AML-193 (cell line): Measurements from ENCODE around the gene CFAP157.

Source experiments
- DNase-seq, 2 experiments: peaks; one replicate each; lab custom pipeline; 2025; lab: John Stamatoyannopoulos, UW

CFAP157 gene

DNA sequence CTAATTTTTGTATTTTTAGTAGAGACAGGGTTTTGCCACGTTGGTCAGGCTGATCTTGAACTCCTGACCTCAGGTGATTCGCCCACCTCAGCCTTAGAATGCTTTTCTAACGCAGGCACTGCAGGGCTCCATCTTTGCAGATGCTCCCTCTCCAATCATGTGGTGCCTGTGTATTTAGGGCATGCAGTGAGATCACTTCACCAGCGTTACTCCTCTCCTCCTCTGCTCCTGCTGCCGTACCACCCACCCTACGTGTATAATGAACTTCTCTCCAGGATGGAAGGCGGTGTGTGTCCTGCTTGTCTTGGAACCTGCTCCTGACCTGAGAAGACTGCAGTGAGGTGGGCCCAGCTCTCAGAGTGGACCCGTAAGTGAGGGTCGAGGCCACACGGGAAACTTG, 13.6 kb upstream of the CFAP157 start:
- DNase-seq = no peak

DNA sequence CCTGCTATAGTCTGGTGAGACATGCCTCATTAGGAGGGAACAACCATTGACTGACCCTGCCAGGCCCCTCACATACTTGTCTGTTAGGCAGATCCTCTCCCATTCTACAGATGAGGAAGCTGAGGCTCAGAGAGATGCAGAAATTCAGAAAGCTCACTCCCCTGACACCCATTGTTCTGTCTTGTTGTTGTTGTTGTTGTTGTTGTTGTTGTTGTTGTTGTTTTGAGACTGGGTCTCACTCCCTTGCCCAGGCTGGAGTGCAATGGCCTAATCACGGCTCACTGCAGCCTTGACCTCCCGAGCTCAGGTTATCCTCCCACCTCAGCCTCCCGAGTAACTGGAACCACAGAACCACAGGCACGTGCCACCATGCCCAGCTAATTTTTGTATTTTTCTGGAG, 13.1 kb upstream of the CFAP157 start:
- DNase-seq = no peak

DNA sequence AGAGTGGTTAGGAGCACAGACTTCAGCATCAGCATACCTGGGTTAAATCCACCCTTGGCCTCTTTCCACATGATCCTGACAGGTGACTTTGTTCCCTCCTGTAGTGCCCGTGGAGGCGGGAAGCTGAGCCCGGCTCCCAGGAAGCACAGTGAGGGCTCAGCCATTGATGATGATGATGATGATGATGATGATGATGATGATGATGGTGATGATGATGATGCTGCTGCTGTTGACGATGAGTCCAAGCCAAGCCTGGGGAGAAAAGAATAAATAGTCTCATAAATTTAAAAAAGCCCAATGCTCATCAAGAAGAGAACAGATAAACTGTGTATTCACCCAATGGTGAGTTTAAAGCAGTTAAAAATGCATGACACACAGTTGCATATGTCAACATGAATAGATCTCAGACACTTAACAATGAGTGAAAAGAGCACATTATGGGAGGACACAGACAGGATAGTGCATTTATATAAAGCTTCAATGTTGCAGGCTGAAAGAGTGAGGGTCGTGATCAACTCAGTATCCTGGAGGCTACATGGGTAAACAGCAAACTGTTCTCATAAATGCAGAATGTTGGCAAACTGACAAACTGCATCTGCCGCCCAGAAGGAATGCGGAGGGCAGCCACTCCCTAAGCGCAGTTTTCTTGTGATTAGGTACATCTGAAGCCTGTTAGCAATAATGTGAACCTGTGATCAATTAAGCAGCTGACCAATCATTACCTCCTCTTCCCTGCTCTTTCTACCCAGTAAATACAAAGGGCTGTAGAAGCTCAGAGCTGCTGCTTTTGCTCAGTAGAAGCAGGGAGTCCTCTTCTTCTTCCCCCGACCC, 11.7 kb upstream of the CFAP157 start:
- no peak for DNase-seq

DNA sequence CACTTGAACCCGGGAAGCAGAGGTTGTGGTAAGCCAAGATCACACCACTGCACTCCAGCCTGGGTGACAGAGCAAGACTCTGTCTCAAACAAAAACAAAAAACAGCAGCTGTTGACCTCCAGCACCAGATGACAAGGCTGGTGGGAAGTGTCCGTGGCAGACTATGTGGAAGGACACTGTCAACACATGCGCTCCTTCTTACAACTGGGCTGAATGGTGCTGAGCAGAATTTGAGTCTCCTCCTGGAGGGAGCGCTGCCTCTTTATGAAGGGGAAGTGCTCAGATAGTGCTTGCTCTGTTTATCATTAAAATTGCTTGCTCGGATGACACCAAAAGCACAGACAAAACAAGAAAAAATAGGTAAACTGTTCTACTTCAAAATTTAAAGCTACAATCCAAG, 9.2 kb upstream of the CFAP157 start:
- no peak for DNase-seq

DNA sequence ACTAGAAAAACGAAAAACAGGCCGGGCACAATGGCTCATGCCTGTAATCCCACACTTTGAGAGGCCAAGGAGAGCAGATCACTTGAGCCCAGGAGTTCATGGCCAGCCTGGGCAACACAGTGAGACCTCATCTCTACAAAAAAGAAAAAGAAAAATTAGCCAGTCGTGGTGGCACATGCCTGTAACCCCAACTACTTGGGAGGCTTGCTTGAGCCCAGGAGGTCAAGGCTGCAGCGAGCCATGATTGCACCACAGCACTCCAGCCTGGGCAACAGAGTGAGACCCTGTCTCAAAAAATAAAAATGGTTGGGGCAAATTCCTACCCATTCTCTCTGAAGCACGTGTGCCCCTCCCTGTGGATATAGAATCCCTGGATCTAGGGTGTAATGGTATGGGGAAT, 8.4 kb upstream of the CFAP157 start:
- DNase-seq = no peak

DNA sequence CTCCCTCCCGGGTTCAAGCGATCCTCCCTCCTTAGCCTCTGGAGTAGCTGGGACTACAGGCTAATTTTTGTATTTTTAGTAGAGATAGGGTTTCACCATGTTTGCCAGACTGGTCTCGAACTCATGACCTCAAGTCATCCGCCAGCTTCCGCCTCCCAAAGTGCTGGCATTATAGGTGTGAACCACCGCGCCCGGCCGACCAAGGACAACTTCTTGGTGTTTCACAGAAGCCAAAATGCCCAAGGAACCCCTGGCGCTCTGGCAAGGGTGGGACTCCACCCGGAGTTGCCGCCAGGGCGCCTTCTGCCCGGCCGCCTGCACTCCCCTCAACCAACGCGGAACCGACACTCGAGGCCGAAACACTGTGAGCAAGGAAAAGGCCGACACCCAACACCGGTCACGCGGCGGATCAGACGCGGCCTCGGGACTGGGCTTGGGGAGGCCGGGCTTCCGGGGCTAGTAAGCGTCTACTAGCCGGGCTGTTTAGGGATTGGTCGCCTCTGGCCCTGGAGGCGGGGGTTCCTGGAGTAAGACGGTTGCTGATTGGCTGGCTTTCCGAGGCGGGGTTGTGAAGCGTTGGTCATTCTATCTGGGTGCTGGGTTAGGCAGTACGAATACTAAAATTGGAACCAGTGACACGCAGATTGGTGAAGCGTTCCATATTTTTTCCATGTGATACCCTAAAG, 7.7 kb upstream of the CFAP157 start:
- DNase-seq = no peak

DNA sequence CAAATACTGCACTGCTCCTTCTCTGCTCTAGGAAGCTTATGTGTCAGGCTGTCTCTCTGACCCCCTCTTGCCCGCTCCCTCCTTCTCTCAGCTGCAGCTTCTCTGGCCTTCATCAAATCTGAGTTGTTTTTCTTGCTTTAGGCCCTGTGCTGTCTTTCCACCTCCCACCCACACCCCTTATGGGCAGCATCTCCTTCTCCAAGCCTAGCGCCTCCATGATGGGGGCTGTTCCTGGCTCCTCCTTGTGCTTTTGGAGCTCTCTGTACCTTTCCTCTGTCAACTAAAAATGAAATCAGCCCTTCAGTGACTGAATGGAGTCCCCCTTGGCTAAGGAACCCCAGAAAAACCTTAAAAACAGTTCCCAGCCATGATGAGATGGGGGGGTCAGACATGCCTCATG, 6.6 kb upstream of the CFAP157 start:
- DNase-seq = no peak

DNA sequence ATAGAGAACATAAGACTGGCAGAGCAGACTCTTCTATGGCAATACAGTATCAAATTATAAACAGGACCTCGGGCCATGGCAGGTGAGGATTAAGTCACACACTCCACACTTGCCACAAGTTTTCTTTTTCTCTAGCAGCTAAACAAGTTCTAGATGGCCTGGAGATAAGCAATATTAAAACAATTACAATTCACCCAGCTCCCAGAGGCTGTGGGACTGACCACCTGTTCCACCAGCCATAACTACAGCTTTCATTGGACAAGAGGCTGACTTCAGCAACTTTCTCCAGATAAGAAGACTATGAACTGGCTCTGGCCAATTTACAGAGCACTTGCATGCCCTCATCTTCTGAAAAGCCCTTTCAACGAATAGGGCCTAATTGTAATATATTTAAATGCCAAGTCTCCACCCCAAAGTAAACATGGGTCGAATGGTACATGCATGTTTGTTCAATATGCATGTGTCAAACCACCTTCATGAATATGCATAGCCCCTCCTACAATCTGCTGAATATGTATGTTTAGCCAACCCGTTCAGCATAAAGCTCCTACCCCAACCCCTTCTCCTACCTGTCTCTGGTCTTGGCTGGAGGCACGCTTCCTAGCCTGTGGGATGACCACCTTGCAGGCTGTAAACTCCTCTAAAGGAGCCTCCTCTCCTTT, 6.1 kb upstream of the CFAP157 start:
- no peak for DNase-seq

DNA sequence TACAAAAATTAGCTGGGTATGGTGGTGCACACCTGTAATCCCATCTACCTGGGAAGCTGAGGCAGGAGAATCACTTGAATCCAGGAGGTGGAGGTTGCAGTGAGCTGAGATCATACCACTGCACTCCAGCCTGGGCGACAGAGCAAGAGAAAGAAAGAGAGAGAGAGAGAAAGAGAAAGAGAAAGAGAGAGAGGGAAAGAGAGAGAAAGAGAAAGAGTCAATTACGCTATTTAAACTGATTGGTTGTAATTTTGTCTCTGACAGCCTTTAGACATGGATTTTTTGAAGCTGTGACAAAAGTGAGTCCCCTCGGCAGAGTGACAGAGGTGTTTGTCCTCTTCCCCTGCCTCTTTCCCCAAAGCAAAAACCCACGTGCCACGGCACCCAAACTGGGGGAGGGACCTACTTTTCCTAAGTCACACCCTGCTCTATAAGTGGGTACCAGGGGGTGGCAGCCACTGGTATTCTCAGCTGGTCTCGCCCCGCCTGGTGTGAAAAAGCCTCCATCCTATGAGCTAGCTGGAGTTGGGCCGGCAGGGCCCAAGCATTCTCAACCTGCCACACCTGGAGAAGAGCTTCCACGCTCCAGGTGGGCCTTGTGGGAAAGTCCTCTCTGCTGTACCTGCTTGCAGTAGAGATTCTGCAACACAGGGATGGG, 3.4 kb upstream of the CFAP157 start:
- no peak for DNase-seq

DNA sequence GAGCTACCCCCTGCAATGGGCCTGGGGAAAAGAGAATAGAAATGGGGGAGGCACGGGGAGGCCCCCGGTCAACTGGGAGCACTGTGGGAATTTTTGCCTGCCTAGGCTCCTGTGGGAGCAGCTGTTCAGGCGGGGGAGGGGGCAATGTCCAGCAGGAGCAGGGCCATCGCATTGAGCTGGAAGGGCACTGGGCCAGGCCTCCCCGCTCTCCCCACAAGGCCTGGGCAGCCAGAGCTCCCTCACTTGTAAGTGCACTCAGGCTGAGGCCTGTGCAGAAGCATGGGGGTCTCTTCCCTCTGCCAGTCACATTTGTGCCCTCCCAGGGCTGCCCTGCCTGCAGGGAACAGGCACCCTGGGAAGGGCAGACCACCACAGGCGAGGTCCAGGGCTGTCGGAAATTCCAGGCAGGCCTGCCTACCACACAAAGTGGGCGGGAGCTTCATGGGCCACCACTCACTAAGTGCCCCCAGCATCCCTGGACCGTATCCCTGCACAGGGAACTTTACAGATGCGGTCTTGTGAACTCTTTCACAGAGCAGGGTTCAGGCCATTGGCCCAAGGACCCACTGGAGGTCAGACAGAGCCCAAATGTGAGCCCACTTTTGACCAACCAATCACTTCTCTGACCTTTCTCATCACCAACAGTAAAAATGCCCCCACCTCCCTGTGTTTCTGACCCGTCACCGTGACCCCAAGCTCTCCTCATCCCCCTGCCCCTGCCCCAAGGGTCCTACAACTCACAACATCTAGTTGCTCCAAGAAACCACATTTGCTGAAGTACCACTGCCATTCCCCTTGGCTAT, 1.0 kb upstream of the CFAP157 start:
- DNase-seq = no peak

DNA sequence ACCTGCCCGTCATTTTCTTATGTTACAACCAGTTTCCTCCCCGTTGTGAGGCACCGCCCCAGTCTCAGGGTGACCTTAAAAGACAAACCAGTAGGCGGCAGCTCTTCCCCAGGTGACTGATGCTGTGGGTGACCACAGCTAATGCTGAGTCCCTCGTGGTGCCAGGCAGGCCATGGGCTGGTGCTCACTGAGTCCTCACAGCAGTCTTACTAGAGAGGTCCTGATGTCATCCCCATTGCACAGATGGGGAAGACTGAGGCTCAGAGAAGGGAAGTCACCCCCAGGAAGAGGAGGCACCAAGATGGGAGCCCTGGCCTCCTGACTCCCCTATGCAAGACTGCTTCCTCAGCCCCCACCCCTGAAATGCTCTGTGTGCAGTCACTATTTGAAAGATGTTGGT, 978 bp downstream of the CFAP157 start:
- no peak for DNase-seq

DNA sequence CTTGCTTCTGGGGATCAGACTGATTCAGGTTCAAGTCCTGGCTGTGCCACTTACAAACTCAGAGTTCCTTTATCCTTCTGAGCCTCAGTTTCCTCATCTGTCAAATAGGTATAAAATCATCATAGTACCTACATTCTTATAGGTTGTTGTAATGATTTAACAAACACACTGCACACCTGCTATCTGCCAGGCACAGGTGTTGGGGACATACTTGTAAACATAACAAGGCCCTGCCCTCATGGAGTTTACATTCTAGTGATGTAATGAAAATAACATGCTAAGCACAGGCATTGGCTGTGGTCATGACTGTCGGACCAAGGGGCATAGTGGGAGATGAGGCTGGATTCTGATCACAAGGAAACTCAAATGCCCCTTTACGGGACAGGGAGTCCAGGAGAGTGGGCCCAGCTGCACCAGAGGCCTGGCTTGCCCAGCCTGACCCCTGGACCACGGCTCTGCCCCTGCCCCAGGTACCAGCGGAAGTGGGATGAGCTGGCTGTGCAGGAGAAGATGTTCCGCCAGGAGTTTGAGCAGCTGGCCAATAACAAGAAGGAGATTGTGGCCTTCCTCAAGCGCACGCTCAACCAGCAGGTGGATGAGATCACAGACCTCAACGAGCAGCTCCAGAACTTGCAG, 2.3 kb downstream of the CFAP157 start:
- DNase-seq = no peak

DNA sequence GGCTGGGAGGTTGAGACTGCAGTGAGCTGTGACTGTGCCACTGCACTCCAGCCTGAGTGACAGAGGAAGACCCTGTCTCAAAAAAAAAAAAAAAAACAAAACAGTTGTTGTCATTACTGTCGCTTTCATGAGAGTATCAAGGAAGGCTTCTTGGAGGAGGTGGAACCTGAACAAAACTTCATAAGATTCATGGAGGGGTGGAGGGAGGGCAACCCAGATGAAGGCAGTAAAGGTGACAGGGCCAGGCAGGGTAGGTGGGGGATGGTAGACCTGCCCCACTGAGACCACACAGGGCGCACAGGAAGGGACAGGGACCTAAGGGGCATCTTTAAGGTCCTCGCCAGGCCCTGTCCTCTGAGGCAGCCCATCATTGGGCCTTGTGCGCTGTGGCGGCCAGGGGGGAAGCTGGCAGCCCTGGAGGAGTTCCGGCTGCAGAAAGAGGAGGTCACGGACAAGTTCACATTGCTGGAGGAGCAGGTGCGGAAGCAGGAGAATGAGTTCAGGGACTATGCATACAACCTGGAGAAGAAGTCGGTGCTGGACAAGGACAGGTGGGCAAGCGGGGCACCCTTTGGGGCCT, 3.5 kb downstream of the CFAP157 start:
- DNase-seq = no peak

DNA sequence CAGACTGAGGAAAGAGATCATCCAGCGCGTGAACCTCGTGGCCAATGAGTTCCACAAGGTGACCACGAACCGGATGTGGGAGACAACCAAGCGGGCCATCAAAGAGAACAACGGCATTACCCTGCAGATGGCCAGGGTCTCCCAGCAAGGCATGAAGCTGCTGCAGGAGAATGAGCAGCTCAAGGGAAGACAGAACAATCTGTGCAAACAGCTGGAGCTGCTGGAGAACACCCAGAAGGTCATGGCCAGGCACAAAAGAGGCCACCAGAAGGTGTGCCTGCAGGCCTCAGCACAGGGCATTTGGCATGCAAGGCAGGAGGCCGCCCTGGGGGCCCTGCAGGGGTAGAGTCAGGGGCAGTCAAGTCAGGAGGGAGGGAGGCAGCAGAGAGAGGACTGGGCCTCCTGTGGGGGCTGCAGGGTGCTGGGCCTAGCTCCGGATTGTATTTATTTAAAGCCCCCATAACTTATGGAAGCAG, 4.5 kb downstream of the CFAP157 start:
- no peak for DNase-seq

DNA sequence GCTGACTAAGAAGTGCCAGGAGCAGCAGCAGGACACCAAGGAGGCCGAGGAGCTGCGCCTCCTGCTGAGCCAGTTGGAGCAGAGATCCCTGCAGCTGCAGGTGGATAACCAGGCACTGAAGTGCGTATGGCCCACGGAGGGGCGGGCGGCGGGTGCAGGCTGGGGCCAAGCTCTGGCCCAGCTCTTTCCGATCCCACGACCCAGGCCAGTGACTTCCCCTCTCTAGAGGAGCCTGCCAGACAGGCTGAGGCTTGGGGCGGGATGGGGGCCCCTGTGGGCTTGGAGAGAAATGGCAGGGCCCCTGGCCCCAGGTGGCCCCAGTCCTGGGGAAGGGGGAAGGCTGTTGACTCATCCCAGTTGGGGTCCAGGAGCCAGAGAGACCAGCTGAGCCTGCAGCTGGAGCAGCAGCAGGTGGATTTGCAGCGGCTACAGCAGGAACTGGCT, 5.1 kb downstream of the CFAP157 start:
- DNase-seq = no peak

DNA sequence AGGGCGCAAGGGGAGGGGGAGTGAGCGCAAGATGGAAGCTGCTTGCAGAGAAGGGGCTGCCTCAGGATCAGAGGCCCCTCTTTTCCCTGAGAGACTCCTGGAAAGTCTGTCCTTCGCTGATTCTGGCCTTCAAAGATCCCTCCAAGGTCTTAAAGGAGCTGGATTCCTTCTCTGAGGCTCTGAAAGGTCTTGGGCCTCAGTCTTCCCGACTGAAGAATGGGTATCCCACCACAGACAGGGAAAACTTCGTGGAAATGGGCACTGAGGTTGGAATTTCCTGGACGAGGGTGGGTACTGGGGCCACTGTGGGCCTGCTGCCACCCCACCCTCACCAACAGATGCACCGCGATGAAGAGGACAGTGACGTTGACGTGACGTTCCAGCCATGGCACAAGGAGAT, 5.6 kb downstream of the CFAP157 start:
- DNase-seq = no peak

DNA sequence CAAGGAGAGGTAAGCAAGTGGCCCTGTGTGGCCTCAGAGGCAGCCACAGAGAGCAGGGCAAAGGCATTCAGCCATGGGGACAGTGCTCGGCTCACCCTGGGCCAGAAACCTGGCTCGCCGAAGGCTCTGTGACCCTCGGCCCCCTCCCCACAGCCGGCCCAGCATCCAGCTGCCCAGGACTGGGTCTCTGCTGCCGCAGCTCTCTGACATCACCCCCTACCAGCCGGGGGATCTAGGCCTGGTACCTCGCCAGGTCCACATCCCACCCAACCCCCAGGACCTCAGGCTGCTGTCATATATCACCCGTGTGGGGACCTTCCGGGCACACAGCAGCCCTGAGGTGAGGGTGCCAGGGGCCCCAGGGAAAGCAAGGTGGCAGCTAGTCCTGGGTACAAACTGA, 6.1 kb downstream of the CFAP157 start:
- no peak for DNase-seq

DNA sequence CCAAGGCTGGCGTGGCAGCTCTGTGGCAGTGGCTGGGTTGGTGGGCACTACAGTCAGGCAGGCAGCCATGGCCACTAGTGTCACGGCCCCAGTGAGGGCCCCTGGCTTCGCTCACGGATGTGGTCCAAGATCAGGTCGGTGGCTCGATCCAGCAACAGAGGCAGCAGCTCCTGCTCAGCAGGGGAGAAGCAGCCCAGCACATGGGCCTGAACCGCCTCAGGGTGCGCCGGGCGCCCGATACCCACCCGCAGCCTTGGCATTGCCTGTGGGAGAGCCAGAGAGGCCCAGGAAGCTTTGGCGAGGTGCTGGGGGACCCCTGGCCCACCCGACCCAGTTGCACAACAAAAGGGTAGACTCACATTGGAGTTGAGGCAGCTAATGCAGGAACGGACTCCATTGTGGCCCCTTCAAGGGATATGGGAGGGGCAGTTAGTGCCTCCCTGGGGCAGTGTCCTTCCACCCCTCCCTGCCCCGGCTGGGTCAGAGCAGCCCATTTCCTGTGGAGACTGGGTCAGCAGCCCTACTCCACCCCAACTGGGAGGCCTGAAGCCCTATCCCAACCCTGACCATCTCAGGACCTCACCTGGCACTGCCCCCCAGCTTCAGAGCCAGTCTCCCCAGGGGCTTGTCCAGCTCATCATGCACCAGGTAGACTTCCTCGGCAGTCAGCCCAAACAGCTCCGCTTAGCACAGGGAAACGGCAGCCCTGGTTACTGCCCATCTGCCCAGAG, 7.4 kb downstream of the CFAP157 start:
- no peak for DNase-seq

DNA sequence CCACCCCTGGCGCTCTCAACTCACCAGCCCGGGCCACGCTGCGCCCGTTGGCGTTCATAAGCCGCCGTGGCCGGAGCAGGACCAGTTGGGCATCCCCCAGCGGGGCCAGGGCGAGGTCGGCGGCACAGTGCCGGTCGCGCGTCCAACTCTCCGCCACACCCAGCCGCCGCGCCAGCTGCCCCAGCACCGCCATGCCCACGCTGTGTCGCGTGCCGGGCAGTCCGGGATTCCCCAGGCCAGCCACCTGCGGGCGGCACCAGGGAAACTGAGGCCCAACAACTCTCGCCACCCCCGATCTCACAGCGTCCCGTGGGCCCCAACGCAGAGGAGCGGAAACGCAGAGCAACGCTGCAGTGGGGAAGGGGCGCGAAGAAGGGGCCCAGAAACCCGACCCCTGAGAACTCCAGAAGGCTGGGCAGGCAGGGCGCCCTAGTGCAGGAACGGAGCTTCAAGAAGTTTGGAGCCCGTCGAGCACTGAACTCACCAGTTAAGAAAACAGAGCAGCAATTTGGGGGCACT, 8.2 kb downstream of the CFAP157 start:
- DNase-seq = no peak
